Stimulated activated CD4-positive, alpha-beta T cell treated with anti-CD3 and anti-CD28 coated beads, Interleukin-15, amount 100 ng/mL, for 1 hour (primary cell): ENCODE data around the gene TUBB8B.
"Not testable (repeated sequence)": the region's sequence is repeated elsewhere in the genome, so short reads cannot be mapped to it uniquely, and the experiment has no call there.

ENCODE experiments used
- DNase-seq, 2 donors: peaks; one replicate each; pipeline ENCODE4 v3.0.0-alpha.2; 2020; ENCODE audit warnings: low read depth in 1 of 2, low spot score in 1 of 2

Gene TUBB8B

DNA sequence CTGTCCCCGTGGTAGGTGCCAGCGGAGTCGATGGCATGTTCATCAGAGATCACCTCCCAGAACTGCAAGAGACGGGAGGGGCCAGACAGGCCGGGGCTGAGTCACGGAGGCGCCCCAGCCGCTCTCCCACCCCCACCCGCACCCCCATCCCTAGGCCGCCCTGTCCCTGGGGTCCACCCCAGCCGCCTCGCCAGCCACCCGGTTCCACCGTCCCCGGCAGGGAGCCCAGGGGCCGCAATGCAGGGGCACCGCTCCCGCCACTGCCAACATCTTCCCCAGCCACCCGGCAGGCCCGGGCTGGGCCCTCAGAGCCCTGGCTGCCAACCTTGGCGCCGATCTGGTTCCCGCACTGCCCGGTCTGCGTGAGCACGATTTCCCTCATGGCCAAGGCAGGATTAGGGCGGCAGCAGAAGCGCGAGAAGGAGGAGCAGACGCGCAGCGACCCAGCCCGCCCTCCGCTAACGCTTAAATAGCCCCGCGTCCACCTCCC is at the start of gene TUBB8B:
Gene TUBB8B (minus strand): TSS at position 440 of the 490 bp plus-strand sequence. CDS start 58 bp downstream, at position 382.
- not testable (repeated sequence) for DNase-seq

DNA sequence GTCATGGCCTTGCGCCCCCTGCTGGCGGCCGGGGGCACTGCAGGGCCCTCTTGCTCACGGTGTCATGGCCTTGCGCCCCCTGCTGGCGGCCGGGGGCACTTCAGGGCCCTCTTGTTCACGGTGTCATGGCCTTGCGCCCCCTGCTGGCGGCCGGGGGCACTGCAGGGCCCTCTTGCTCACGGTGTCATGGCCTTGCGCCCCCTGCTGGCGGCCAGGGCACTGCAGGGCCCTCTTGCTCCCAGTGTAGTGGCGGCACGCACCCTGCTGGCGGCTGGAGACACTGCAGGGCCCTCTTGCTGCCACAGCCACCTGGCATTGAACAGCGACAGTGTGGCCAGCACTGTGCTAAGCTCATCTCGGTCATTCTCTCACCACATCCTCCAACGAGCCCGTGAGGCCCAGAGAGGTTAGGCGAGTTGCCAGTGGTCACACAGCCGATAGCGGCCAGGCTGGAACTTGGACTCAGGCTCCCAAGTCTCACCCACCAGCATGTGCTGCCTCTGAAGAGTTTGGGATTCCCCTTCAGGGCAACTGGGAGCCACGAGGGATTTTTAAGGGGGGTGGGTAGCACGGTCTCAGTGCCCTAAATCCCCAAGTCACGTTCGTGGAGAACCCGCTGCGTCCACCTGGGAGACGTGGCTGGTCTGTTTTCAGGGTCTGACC is 48.0 kb upstream of the TUBB8B start:
- DNase-seq, result not testable (repeated sequence)

DNA sequence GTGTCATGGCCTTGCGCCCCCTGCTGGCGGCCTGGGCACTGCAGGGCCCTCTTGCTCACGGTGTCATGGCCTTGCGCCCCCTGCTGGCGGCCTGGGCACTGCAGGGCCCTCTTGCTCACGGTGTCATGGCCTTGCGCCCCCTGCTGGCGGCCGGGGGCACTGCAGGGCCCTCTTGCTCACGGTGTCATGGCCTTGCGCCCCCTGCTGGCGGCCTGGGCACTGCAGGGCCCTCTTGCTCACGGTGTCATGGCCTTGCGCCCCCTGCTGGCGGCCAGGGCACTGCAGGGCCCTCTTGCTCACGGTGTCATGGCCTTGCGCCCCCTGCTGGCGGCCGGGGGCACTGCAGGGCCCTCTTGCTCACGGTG is 47.3 kb upstream of the TUBB8B start:
- DNase-seq, result not testable (repeated sequence)

DNA sequence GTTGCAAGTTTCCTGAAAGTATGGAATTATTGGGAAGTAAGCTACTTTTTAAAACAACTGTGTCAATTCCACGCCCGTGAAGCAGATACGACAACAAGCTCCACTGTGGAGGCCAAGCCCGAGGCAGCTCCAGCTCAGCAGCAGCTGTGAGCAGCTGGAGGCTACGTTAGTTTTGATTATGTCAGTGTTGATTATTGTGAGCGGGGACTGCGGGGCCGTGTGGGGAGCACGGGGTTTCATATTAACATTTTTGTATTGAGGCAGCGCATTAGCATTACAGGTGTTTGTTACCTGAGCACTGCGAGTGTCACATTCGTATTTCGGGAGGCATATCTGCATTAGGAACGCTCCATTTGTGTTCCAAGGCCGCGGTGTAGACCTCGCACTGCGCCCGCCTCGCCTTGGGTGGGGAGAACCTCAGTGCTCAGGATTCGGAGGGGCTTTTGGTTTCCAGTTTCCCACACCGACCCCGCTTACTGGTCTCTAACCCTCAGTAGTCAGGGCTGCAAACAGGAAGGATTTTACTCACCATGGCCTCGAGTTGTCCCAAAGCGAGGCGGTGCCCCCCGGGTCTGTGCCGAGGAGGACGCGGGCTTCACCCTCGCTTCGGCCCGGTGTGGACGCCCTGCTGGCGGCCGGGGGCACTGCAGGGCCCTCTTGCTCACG is 46.8 kb upstream of the TUBB8B start:
- DNase-seq, result not testable (repeated sequence)

- DNase-seq, result not testable (repeated sequence)
Measured at GRCh38 chr18:95580-95979, 46.2 kb upstream of the TUBB8B start.

- not testable (repeated sequence) for DNase-seq
Measured at GRCh38 chr18:93897-94408, 44.5 kb upstream of the TUBB8B start.

GRCh38 chr18:91561-91960 is 42.1 kb upstream of the TUBB8B start:
- not testable (repeated sequence) for DNase-seq

DNA sequence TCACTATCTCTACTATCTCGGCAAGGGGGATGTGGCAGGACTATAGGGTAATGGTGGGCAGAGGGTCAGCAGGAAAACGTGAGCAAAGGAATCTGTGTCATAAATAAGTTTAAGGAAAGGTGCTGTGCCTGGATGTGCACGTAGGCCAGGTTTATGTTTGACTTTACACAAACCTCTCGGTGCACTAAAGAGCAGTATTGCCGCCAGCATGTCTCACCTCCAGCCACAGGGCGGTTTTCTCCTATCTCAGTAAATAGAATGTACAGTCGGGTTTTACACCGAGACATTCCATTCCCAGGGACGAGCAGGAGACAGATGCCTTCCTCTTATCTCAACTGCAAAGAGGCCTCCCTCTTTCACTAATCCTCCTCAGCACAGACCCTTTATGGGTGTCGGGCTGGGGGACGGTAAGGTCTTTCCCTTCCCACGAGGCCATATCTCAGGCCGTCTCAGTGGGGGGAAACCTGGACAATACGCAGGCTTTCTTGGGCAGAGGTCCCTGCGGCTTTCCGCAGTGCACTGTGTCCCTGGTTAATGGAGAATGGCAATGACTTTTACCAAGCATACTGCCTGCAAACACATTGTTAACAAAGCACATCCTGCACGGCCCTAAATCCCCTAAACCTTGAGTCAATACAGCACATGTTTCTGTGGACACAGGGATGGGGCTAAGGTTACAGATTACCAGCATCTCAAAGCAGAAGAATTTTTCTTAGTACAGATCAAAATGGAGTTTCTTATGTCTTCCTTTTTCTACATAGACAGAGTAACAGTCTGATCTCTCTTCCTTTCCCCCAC is 41.2 kb upstream of the TUBB8B start:
- not testable (repeated sequence) for DNase-seq

GRCh38 chr18:89124-89523 is 39.7 kb upstream of the TUBB8B start:
- not testable (repeated sequence) for DNase-seq

- not testable (repeated sequence) for DNase-seq
Measured at GRCh38 chr18:84801-85200, 35.4 kb upstream of the TUBB8B start.

- not testable (repeated sequence) for DNase-seq
Measured at GRCh38 chr18:82626-83209, 33.3 kb upstream of the TUBB8B start.

DNA sequence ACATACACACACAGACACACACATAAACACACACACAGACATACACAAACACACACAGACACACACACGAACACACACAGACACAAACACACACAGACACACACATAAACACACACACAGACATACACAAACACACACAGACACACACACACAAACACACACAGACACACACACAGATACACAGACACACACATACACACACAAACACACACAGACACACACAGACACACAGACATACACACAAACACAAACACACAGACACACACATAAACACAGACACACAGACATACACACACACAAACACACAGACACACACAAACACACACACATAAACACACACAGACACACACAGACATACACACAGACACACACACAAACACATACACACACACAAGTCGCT is 31.5 kb upstream of the TUBB8B start:
- not testable (repeated sequence) for DNase-seq

DNA sequence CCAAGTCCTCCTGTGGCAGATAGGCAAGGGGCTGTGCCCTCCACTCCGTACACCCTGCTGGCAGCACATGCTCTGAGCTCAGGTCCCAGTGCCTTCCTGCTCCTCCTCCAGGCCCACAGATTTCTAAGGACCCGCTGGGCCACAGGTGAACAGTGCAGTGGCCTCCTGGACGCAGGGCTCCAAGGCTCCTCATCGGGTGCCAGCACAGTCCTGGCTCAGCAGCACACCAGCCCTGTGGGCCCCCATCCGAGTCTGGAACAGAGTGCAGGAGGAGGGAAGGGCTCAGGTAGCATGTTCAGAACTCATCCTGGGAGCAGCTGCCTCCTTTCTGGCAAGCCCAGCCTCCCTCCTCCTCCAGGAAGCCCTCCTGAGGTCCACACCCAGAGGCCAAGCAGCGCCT is 30.8 kb upstream of the TUBB8B start:
- DNase-seq, result not testable (repeated sequence)

DNA sequence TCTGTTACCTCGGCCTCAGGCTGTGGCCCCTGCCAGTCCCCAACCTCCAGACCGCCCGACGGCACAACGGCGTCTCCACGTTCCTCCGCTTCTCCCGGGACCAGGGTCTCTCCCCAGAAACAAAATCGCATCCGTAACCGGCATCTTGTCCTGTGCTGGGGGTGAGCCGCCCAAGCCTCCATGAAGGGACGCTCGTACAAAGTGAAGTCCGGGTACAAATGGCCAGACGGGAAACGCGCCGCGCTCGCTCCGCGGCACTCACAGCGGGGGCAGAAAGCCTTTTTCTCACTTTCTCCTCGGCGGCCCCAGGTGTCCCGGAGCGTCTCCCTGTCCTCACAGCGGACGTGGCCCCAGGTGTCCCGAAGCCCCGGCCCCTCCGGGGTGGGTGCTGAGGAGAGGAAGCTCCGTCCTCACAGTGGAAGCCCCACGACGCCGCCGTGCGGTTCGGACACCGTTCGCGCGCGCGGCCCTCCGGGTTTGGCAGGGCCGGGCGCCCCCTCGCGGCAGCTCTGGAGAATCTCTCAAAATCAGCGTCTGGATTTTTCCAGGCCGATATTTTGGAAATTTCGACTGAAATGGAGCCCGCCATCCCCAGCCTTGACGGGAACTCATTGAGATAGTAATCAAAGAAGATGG is 26.2 kb upstream of the TUBB8B start:
- DNase-seq, result not testable (repeated sequence)

DNA sequence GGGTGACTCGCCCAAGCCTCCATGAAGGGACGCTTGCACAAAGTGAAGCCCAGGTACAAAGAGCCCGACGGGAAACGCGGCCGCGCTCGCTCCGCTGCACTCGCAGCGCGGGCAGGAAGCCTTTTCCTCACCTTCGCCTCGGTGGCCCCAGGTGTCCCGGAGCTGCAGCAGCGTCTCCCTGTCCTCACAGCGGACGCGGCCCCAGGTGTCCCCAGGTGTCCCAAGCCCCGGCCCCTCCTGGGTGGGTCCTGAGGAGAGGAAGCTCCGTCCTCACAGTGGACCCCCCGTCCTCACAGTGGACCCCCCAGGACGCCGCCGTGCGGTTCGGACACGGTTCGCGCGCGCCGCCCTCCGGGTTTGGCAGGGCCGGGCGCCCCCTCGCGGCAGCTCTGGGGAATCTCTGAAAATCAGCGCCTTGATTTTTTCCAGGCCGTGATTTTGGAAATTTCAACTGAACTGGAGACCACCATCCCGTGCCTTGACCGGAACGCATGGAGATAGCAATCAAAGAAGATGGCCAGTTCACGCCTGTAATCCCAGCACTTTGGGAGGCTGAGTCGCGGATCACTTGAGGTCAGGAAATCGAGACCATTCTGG is 23.9 kb upstream of the TUBB8B start:
- DNase-seq, result not testable (repeated sequence)

DNA sequence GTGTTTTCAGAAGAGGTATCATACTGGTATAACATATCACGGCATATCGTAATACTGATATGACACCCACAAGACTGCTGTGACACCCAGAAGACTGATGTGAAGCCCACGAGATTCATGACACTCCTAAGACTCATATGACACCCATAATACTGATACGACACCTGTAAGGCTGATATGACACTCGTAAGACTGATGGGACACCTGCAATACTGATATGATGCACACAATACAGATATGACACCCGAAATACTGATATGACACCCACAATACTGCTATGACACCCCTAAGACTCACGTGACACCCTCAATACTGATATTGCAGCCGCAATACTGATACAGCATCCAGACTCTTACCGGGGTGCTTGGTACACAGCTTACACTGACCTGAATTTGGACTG is 18.3 kb upstream of the TUBB8B start:
- DNase-seq, result not testable (repeated sequence)

DNA sequence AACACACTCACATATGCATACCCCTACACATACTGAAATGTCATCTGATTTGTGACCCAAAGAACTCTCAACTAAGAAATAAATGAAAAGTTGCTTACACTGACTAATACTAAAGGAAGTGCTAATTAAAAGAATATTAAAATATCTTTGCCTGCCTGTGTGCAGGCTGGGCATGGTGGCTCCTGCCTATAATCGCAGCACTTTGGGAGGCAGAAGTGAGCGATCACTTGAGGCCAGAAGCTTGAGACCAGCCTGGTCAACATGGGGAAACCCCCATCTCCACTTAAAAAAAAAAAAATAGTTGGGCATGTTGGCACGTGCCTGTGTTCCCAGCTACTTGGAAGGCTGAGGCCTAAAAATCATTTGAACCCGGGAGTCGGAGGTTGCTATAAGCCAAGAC is 14.9 kb upstream of the TUBB8B start:
- not testable (repeated sequence) for DNase-seq

DNA sequence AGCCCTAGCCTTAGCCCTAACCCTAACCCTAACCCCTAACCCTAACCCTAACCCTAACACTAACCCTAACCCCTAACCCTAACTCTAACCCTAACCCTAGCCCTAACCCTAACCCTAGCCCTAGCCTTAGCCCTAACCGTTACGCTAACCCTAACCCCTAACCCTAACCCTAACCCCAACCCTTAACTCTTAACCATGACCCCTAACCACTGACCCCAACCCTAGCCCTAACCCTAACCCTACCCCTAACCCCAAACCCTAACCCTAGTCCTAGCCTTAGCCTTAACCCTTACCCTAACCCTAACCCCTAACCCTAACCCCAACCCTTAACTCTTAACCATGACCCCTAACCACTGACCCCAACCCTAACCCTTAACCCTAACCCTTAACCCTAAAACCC is 14.2 kb upstream of the TUBB8B start:
- DNase-seq, result not testable (repeated sequence)

- DNase-seq, result not testable (repeated sequence)
Measured at GRCh38 chr18:54388-54787, 5.0 kb upstream of the TUBB8B start.

GRCh38 chr18:48696-49095 is 719 bp downstream of the TUBB8B start:
- DNase-seq, result not testable (repeated sequence)
